IMR-90 (cell line): ENCODE results near the gene TP53TG5.

Experiments used
- CHD1 ChIP-seq: IDR thresholded peaks from 2 replicates; pipeline ENCODE4 v1.6.1; 2012; ENCODE audit warnings: low read depth, low read length, improper control_type of control experiment
- CTCF ChIP-seq: conservative IDR thresholded peaks from 2 replicates; pipeline ENCODE4 v1.5.1; 2012; ENCODE audit warnings: mild to moderate bottlenecking, low read depth, low read length, improper control_type of control experiment
- ELK1 ChIP-seq: fragments of 150-350 bp; IDR thresholded peaks from 2 replicates; pipeline ENCODE4 v1.6.1; 2016; ENCODE audit warnings: low read depth, mild to moderate bottlenecking, low read length, moderate library complexity, borderline replicate concordance
- MAFK ChIP-seq: IDR thresholded peaks from 2 replicates; pipeline ENCODE4 v1.6.1; 2012; ENCODE audit warnings: low read depth, low read length, improper control_type of control experiment
- MXI1 ChIP-seq: IDR thresholded peaks from 2 replicates; pipeline ENCODE4 v1.6.1; 2012; ENCODE audit warnings: low read depth, mild to moderate bottlenecking, low read length, moderate library complexity, borderline replicate concordance
- POLR2A ChIP-seq: IDR thresholded peaks from 2 replicates; pipeline ENCODE4 v1.6.1; 2012; ENCODE audit warnings: mild to moderate bottlenecking, low read depth, low read length
- RAD21 ChIP-seq: IDR thresholded peaks from 2 replicates; pipeline ENCODE4 v1.6.1; 2012; ENCODE audit warnings: low read length, improper control_type of control experiment
- USF2 ChIP-seq: fragments of 150-350 bp; IDR thresholded peaks from 2 replicates; pipeline ENCODE4 v1.6.1; 2017; ENCODE audit warnings: mild to moderate bottlenecking, antibody characterized with exemption, low read length, low read depth

- TF ChIP-seq ELK1 (no peak), POLR2A (no peak), USF2 (no peak), CTCF (no peak), CHD1 (no peak), MXI1 (no peak), MAFK (no peak), RAD21 (no peak)
Measured at GRCh38 chr20:45352729-45353128, 25.4 kb downstream of the TP53TG5 start.
